HepG2 (cell line): Measurements from ENCODE around the gene CMC1. TPM values are rescaled to one million over a fixed set of nuclear protein-coding genes. Genes with fewer than 3 reads are reported as not detected.

Source experiments
- ATAC-seq: fragments of 200-7000 bp; cut with Tn5 transposase; 3 replicates; pipeline ENCODE4 v1.9.1; 2020; ENCODE audit warnings: mild to moderate bottlenecking, moderate library complexity
- BruUV-seq: library from RNA; stranded (reverse); fragments of 400-500 nt; replicated peaks from 2 replicates; lab custom pipeline; 2021; lab: Mats Ljungman, UMichigan
- CTCF ChIA-PET: fragments of 300-600 bp; formaldehyde crosslinking; extraction: SDS; loops from one replicate; lab custom pipeline; 2021; ENCODE audit warnings: low total read pairs, inconsistent platforms, low intra/inter-chr PET ratio; lab: Yijun Ruan, JAX
- POLR2A ChIA-PET: fragments of 350-600 bp; sonication (Branson Sonifier 250); formaldehyde crosslinking; loops from one replicate; lab custom pipeline; 2020; ENCODE audit warnings: antibody characterized with exemption, inconsistent platforms; lab: Yijun Ruan, JAX
- DNase-seq: peaks from one replicate; pipeline ENCODE4 v3.0.0-alpha.2; 2015; ENCODE audit warnings: low spot score
- FAIRE-seq: peaks from 3 replicates; lab custom pipeline; 2011; peaks lifted over from hg19 to GRCh38; lab: Jason Lieb, UNC
- H2AFZ ChIP-seq: one replicate; pipeline ENCODE4 v1.6.1; 2011; ENCODE audit warnings: low read length, inconsistent platforms
- H3K27ac ChIP-seq: fragments of 300-600 bp; 3 replicates; pipeline ENCODE4 v1.8.0; 2011; ENCODE audit warnings: mixed run types, mild to moderate bottlenecking, mixed read lengths, low read length, inconsistent platforms; ENCODE audit not compliant: insufficient read depth; ENCODE audit errors: extremely low read length
- H3K27me3 ChIP-seq, 2 experiments: fragments of 200-600 bp in 1 of 2; 2 replicates in 1 of 2; 3 replicates in 1 of 2; pipeline versions ENCODE4 v1.6.0 to v1.8.0; 2011; ENCODE audit warnings: low read length in 2 of 2, mild to moderate bottlenecking in 2 of 2, moderate library complexity in 2 of 2, inconsistent platforms in 1 of 2; ENCODE audit not compliant: insufficient read depth in 2 of 2, control insufficient read depth in 1 of 2
- H3K36me3 ChIP-seq, 2 experiments: fragments of 200-600 bp in 1 of 2; replicated peaks in 1 of 2; 2 replicates in 1 of 2; 3 replicates in 1 of 2; pipeline versions ENCODE4 v1.5.1 to v1.8.0; 2011; ENCODE audit warnings: low read length in 2 of 2, inconsistent platforms in 1 of 2; ENCODE audit not compliant: insufficient read depth in 2 of 2, control insufficient read depth in 1 of 2
- H3K4me1 ChIP-seq: 2 replicates; pipeline ENCODE4 v1.5.1; 2012; ENCODE audit warnings: low read length, inconsistent platforms; ENCODE audit not compliant: insufficient read depth
- H3K4me2 ChIP-seq: 2 replicates; pipeline ENCODE4 v1.6.0; 2011; ENCODE audit warnings: low read depth, low read length, inconsistent platforms
- H3K4me3 ChIP-seq, 3 experiments: fragments of 200-600 bp in 1 of 3; sonication (generic), shearing (Covaris generic) in 1 of 3; replicated peaks in 1 of 3; 2 replicates each; pipeline ENCODE4 v1.5.1; 2011 to 2016; ENCODE audit warnings: low read length in 3 of 3, inconsistent platforms in 2 of 3, low read depth in 2 of 3, mild to moderate bottlenecking in 2 of 3, control low read depth in 1 of 3, mixed read lengths in 1 of 3; ENCODE audit not compliant: insufficient read depth in 1 of 3
- H3K79me2 ChIP-seq: one replicate; pipeline ENCODE4 v1.6.1; 2011; ENCODE audit warnings: low read length, inconsistent platforms; ENCODE audit not compliant: insufficient read depth
- H3K9ac ChIP-seq: 2 replicates; pipeline ENCODE4 v1.6.0; 2011; ENCODE audit warnings: mild to moderate bottlenecking, low read depth, low read length, inconsistent platforms; ENCODE audit not compliant: insufficient read depth
- H3K9me3 ChIP-seq: 2 replicates; pipeline ENCODE4 v1.5.1; 2012; ENCODE audit warnings: mild to moderate bottlenecking, low read length
- H4K20me1 ChIP-seq: 2 replicates; pipeline ENCODE4 v1.6.0; 2011; ENCODE audit warnings: inconsistent platforms, mild to moderate bottlenecking, low read length, moderate library complexity; ENCODE audit not compliant: insufficient read depth
- ATAD3A ChIP-seq: sonication (generic); formaldehyde crosslinking; IDR thresholded peaks from 2 replicates; pipeline ENCODE4 v1.4.0; 2020; ENCODE audit warnings: missing genetic modification reagents
- ATF7-NPFF ChIP-seq: sonication (generic); formaldehyde crosslinking; IDR thresholded peaks from 2 replicates; pipeline ENCODE4 v1.8.1; 2023; ENCODE audit warnings: mild to moderate bottlenecking, low read depth, missing genetic modification reagents, moderate library complexity
- BORCS8-MEF2B ChIP-seq: sonication (generic); formaldehyde crosslinking; IDR thresholded peaks from 2 replicates; pipeline ENCODE4 v1.8.0; 2022; ENCODE audit warnings: mild to moderate bottlenecking, missing genetic modification reagents
- CAMTA2 ChIP-seq: sonication (generic); formaldehyde crosslinking; IDR thresholded peaks from 2 replicates; pipeline ENCODE4 v1.4.0; 2020; ENCODE audit warnings: mild to moderate bottlenecking, missing genetic modification reagents, borderline replicate concordance
- HNRNPK ChIP-seq: fragments of 200-400 bp; formaldehyde crosslinking; IDR thresholded peaks from 2 replicates; pipeline ENCODE4 v1.6.1; 2018; ENCODE audit warnings: low read length, low read depth, moderate library complexity, mild to moderate bottlenecking; ENCODE audit not compliant: poor library complexity, severe bottlenecking
- KDM2A ChIP-seq: sonication (generic); formaldehyde crosslinking; IDR thresholded peaks from 2 replicates; pipeline ENCODE4 v1.4.0; 2020; ENCODE audit warnings: low read depth, missing genetic modification reagents, borderline replicate concordance
- NFATC3 ChIP-seq: sonication (generic); formaldehyde crosslinking; IDR thresholded peaks from 2 replicates; pipeline ENCODE4 v1.5.1; 2020; ENCODE audit warnings: mild to moderate bottlenecking, missing genetic modification reagents
- NR0B2 ChIP-seq: sonication (generic); formaldehyde crosslinking; IDR thresholded peaks from 2 replicates; pipeline ENCODE4 v1.4.0; 2020; ENCODE audit warnings: mild to moderate bottlenecking, missing genetic modification reagents
- ONECUT2 ChIP-seq: sonication (generic); formaldehyde crosslinking; IDR thresholded peaks from 2 replicates; pipeline ENCODE4 v1.4.0; 2020; ENCODE audit warnings: missing genetic modification reagents
- RORA ChIP-seq: sonication (generic); formaldehyde crosslinking; IDR thresholded peaks from 2 replicates; pipeline ENCODE4 v1.5.0; 2020; ENCODE audit warnings: mild to moderate bottlenecking, missing genetic modification reagents, moderate library complexity
- SP5 ChIP-seq: IDR thresholded peaks from 2 replicates; pipeline ENCODE4 v1.6.1; 2016; ENCODE audit warnings: low read depth, borderline replicate concordance
- ZBTB4 ChIP-seq: sonication (generic); formaldehyde crosslinking; IDR thresholded peaks from 2 replicates; pipeline ENCODE4 v1.4.0; 2020; ENCODE audit warnings: missing genetic modification reagents, mild to moderate bottlenecking, borderline replicate concordance
- ZNF20 ChIP-seq: sonication (generic); formaldehyde crosslinking; IDR thresholded peaks from 2 replicates; pipeline ENCODE4 v1.4.0; 2020; ENCODE audit warnings: mild to moderate bottlenecking, moderate library complexity, missing genetic modification reagents
- ZNF569 ChIP-seq: sonication (generic); formaldehyde crosslinking; IDR thresholded peaks from 2 replicates; pipeline ENCODE4 v1.5.0; 2020; ENCODE audit warnings: mild to moderate bottlenecking, missing genetic modification reagents, moderate library complexity, borderline replicate concordance
- ZNF83 ChIP-seq: sonication (generic); formaldehyde crosslinking; IDR thresholded peaks from 2 replicates; pipeline ENCODE4 v1.4.0; 2020; ENCODE audit warnings: missing genetic modification reagents, mild to moderate bottlenecking, borderline replicate concordance
- ZXDC ChIP-seq: sonication (generic); formaldehyde crosslinking; IDR thresholded peaks from 2 replicates; pipeline ENCODE4 v1.5.0; 2020; ENCODE audit warnings: mild to moderate bottlenecking, missing genetic modification reagents
- in situ Hi-C: cut with HindIII; loops from 2 replicates; pipeline ENCODE4 v1.10.0; 2017; ENCODE audit warnings: low pct_unique_long_range_greater_than_20kb; ENCODE audit not compliant: extremely low pct_ligation_motif_present
- intact Hi-C: fragments of 100-400 bp; cut with micrococcal nuclease; formaldehyde crosslinking; loops from one replicate; pipeline ENCODE4 v1.10.0; 2022; ENCODE audit not compliant: unreplicated experiment
- polyA plus RNA-seq, 8 experiments: library from polyadenylated mRNA; depleted of rRNA in 3 of 8; stranded (reverse) in 7 of 8; unstranded in 1 of 8; fragments of >200 nt; fragmentation: Illumina TruSeq in 4 of 8; extraction: Trizol in 4 of 8; gene quantifications; 2 replicates each; pipeline versions ENCODE4 v1.2.1 to v1.2.3, GENCODE V29; 2011 to 2016; ENCODE audit warnings: low read depth in 4 of 8, missing spikeins in 1 of 8, mixed read lengths in 1 of 8; ENCODE audit not compliant: insufficient read depth in 1 of 8
- total RNA-seq, 5 experiments: library from RNA; depleted of rRNA; stranded (reverse); fragments of >200 nt; fragmentation: Illumina TruSeq; extraction: Trizol; gene quantifications; 2 replicates each; pipeline ENCODE4 v1.2.3, GENCODE V29; 2016; ENCODE audit warnings: low read depth in 1 of 5

CMC1 gene
- total and polyA plus RNA-seq, 2 of the 13 experiments (the other 11 are each of a cell fraction or from before 2014, with no cell fraction given), result 22.1 to 29.5 TPM

DNA sequence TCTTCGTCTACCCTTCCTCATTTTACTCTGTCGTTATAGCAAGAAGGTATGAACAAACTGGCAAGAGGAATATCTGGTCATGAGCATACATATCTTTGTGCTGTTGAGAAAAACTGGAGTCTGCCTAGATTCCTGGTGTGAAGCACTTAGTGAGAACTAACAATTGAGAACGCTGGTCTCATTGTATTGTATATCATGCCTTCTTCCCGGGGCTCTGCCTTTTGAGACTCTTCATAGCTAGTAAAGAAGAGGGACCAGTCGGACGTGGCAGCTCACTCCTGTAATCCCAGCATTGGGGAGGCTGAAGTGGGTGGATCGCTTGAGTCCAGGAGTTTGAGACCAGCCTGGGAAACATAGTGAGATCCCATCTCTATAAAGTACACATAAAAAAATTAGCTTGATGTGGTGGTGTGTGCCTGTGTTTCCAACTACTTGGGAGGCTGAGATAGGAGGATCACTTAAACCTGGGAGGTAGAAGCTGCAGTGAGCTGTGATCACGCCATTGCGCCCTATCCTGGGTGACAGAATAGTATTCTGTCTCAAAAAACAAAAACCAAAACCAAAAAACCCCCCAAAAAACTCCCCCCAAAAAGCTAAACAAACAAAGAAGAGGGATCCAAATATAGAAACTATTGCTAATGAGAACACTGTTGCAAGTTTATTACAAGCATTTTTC is 11.8 kb downstream of the CMC1 start (continued):
- no peak for TF ChIP-seq ZBTB4
- TF ChIP-seq RORA, result no peak
- no peak for TF ChIP-seq SP5 (CRISPR knock-in tag)
- no peak for TF ChIP-seq ZNF569 (CRISPR knock-in tag)
- TF ChIP-seq NFATC3 (CRISPR knock-in tag), result no peak
- TF ChIP-seq ZNF83, result no peak

DNA sequence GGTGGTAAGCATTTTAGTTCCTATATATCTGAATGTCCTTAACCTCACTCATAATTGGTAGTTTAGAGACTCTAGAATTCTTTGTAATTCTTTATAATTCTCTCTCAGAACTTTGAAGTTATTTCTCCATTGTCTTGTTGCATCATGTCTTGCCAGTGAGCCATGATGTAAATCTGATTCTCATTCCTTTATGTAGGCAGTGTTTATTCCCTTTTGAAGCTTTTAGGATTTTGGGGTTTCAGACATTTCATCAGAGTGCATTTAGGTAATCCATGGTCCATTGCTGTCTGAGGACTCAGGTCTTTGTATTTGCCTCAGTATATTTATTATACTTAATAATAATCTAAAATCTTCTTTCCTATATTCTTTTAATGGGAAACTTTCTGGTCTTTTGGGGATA is 20.6 kb downstream of the CMC1 start:
- no peak overlapping the region for H2AFZ ChIP-seq
- no peak overlapping the region for H3K4me2 ChIP-seq
- POLR2A ChIA-PET, result no interaction called here
- intact Hi-C loops (no loop called here), in situ Hi-C loops (no loop called here)
- DNase-seq (no peak), ATAC-seq (no peak), FAIRE-seq (no peak)
- H3K79me2 ChIP-seq, result peaks cover 15% of the 10 kb centered on the region
- CTCF ChIA-PET, result no interaction called here
- no peak overlapping the region for H3K27ac ChIP-seq
- no peaks in the 10 kb centered on the region for H3K27me3 ChIP-seq
- no peaks in the 10 kb centered on the region for H3K9me3 ChIP-seq
- BruUV-seq, result no TSS peak
- H4K20me1 ChIP-seq, result no peaks in the 10 kb centered on the region
- peaks cover 1 to 18% of the 10 kb centered on the region in 2 experiments; a peak in 2 of 5 replicates for H3K36me3 ChIP-seq
- no peaks in the 10 kb centered on the region for H3K4me1 ChIP-seq
- H3K9ac ChIP-seq, result no peak overlapping the region
- H3K4me3 ChIP-seq, result no peak overlapping the region
- TF ChIP-seq KDM2A, result no peak
- TF ChIP-seq ZNF20, result no peak
- TF ChIP-seq NR0B2 (CRISPR knock-in tag), result no peak
- TF ChIP-seq HNRNPK, result no peak
- no peak for TF ChIP-seq BORCS8-MEF2B (CRISPR knock-in tag)
- no peak for TF ChIP-seq ONECUT2 (CRISPR knock-in tag)
- no peak for TF ChIP-seq ZXDC
- no peak for TF ChIP-seq CAMTA2
- no peak for TF ChIP-seq ATF7-NPFF (CRISPR knock-in tag)
- no peak for TF ChIP-seq ATAD3A (CRISPR knock-in tag)
